Large intestine (tissue), 3 donors: ENCODE measurements around the gene CELF3. TPM values are rescaled to one million over a fixed set of nuclear protein-coding genes. Genes with fewer than 3 reads are reported as not detected.
"Not testable (repeated sequence)": the region's sequence is repeated elsewhere in the genome, so short reads cannot be mapped to it uniquely, and the experiment has no call there.

Experiments
- DNase-seq, 2 donors: peaks; one replicate each; pipeline versions ENCODE4 v3.0.0 to v3.0.0-alpha.2; 2013
- H3K27ac ChIP-seq: one replicate; pipeline ENCODE4 v1.5.1; 2013; ENCODE audit warnings: low read length
- H3K27me3 ChIP-seq: 2 replicates; pipeline ENCODE4 v1.6.1; 2013; ENCODE audit warnings: low read length; ENCODE audit not compliant: control insufficient read depth, insufficient read depth
- H3K36me3 ChIP-seq: 2 replicates; pipeline ENCODE4 v1.6.1; 2013; ENCODE audit warnings: low read length; ENCODE audit not compliant: control insufficient read depth, insufficient read depth
- H3K4me1 ChIP-seq: one replicate; pipeline ENCODE4 v1.6.1; 2013; ENCODE audit warnings: low read length; ENCODE audit not compliant: control insufficient read depth, insufficient read depth
- H3K4me3 ChIP-seq: one replicate; pipeline ENCODE4 v1.5.1; 2013; ENCODE audit warnings: low read length
- H3K9me3 ChIP-seq: one replicate; pipeline ENCODE4 v1.6.1; 2013; ENCODE audit warnings: mild to moderate bottlenecking, low read depth, low read length, moderate library complexity; ENCODE audit not compliant: control insufficient read depth
- whole genome bisulfite sequencing: methylation state at CpG from one replicate; pipeline ENCODE4 v1.1.5; 2013; ENCODE audit warnings: low lambda C conversion rate; ENCODE audit not compliant: insufficient coverage; 5-methylcytosine and 5-hydroxymethylcytosine counted together
- polyA plus RNA-seq: library from polyadenylated mRNA; unstranded; fragments of 120-200 nt; gene quantifications from one replicate; pipeline ENCODE4 v1.2.1, GENCODE V29; 2013

CELF3 gene
- polyA plus RNA-seq, 1 donor: 57.1 TPM

DNA sequence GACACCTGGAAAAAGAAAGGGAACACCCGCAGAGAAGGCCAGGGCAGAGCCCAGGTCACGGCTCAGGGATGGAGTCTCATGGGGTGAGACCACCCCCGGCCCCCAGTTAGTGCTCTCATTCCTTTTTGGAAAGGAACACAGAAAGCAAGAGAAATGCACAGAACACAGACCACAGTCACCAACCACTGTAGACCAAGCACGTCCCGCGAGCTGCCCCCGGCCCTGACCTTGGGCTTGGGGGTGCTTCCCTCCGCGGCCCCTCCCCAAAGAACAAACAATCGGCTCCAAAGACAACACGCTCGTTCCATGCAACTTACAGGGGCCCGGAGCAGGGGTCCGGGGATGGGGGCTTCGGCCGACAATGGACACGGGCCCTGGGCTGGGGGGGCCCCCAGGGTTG, 12.8 kb downstream of the CELF3 start:
- no peak for DNase-seq
- H3K27me3 ChIP-seq: no peaks in the 10 kb centered on the region
- H3K36me3 ChIP-seq: peaks cover 64% of the 10 kb centered on the region
- WGBS: no CpG with 5 or more reads among the region's 17 CpGs
- H3K4me1 ChIP-seq: no peaks in the 10 kb centered on the region
- H3K9me3 ChIP-seq: no peaks in the 10 kb centered on the region
- no peak overlapping the region for H3K4me3 ChIP-seq
- no peak overlapping the region for H3K27ac ChIP-seq

DNA sequence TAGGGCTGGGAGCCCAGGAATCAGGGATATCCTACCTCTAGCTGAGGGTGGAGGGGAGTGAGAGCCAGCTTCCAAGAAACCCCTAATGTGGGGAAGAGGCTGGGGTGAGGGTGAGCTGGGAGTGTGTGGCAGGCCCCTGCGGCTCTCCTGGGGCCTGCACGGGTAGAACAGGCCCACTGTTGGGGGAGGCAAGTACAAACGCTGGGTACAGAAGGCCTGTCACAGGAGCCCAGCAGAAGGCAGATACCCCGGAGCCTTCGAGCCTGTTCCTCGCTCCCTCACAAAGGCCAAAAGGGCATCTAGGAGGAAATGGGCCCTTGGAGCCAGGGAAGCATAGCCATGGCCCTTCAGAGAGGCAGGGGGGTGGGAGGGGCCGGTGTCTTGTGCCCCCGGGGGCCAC, 13.7 kb downstream of the CELF3 start:
- WGBS: no CpG with 5 or more reads among the region's 8 CpGs
- no peak for DNase-seq
- no peaks in the 10 kb centered on the region for H3K9me3 ChIP-seq

DNA sequence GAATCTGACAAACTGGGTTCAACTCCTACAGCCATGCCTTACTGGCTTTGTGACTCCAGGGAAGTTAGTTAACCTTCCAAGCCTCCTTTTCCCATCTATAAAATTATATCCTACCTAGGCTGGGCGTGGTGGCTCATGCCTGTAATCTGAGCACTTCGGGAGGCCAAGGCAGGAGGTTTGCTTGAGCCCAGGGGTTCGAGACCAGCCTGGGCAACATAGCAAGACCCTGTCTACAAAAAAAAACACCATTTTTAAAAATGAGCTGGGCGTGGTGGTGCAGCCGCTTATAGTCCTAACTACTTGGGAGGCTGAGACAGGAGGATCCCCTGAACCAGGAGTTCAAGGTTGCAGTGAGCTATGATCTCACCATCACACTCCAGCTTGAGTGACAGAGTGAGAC, 15.1 kb downstream of the CELF3 start:
- Histone ChIP-seq H3K4me3 (no peak overlapping the region), H3K4me1 (no peaks in the 10 kb centered on the region), H3K36me3 (peaks cover 71% of the 10 kb centered on the region), H3K9me3 (no peaks in the 10 kb centered on the region), H3K27ac (no peak overlapping the region), H3K27me3 (no peaks in the 10 kb centered on the region)
- no CpG with 5 or more reads among the region's 5 CpGs for WGBS
- DNase-seq: no peak

More for the DNA sequence above, 13.7 kb downstream of the CELF3 start:
- Histone ChIP-seq H3K4me3 (no peak overlapping the region), H3K36me3 (peaks cover 68% of the 10 kb centered on the region), H3K27ac (no peak overlapping the region), H3K4me1 (no peaks in the 10 kb centered on the region), H3K27me3 (no peaks in the 10 kb centered on the region)

DNA sequence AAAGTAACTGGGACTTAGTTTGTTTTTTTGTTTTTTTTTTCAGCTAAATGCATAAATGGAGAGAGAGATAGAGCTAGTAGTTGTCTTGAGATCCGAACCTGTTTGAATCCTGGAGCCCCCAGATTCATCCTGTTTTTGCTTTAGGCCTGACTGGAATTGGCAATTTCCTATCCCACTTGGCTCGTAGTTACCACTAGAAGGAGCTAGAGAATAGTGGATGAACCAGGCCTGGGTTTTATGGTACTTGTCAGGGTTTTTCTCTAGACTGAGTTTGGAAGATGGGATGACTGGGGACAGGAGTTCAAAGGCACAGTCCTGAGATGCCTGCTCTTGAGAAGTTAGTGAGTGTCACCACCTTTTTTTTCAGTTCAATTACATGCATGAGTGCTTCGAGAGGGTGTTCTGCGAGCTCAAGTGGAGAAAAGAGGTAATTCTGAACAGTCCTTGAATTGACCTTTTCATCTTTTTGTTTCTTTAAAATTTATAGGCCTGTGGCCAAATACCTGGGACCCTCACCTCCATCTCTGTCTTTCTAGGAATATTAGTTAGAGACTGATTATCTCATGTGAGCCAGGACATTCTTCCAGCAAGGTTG, 23.4 kb downstream of the CELF3 start:
- Histone ChIP-seq H3K4me1 (no peaks in the 10 kb centered on the region), H3K9me3 (no peaks in the 10 kb centered on the region), H3K4me3 (no peak overlapping the region), H3K36me3 (peaks cover 41% of the 10 kb centered on the region), H3K27ac (no peak overlapping the region), H3K27me3 (no peaks in the 10 kb centered on the region)
- 100% methylated on average over 2 of the region's 4 CpGs for WGBS
- peak in 1 of 2 donors; percentile 35 for DNase-seq

DNA sequence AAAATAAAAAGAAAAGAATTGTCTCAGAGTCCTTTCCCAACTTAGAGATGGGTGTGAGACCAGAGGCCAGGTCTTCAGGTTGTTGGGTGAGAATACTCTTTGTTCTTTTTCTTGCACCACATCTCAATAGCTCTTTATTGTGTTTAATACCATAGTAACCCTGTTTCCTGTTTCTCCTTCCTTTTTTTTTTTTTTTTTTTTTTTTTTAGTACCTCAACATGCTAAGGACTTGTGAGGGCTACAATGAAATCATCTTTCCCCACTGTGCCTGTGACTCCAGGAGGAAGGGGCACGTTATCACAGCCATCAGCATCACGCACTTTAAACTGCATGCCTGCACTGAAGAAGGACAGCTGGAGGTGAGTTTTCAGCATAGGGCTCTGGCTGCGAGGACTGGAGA, 24.4 kb downstream of the CELF3 start:
- no peak for DNase-seq
- H3K27me3 ChIP-seq: no peaks in the 10 kb centered on the region
- H3K27ac ChIP-seq: no peak overlapping the region
- no peaks in the 10 kb centered on the region for H3K9me3 ChIP-seq
- H3K36me3 ChIP-seq: peaks cover 37% of the 10 kb centered on the region
- H3K4me3 ChIP-seq: no peak overlapping the region
- WGBS: 100% methylated on average over 1 of the region's 3 CpGs
- H3K4me1 ChIP-seq: no peaks in the 10 kb centered on the region

DNA sequence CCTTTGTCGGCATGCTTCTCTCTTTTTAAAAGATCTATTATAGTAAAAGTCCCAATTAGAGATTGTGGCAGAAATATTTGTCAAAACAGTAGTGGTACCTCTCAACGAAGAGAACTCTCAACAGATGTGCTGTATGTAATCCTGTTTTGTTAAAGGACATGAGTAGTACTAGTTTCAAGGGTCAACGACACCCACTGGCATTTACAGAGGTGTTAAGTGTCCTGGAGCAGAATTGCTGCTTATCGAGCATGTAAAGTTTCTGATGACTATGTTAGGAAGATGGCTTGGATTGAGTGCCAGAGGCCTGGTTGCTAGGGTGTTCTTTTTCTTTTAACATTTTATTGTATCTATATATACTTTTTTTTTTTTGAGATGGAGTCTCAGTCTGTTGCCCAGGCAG, 27.1 kb downstream of the CELF3 start:
- H3K36me3 ChIP-seq: peaks cover 35% of the 10 kb centered on the region
- no peak overlapping the region for H3K27ac ChIP-seq
- H3K27me3 ChIP-seq: no peaks in the 10 kb centered on the region
- H3K4me3 ChIP-seq: no peak overlapping the region
- no CpG with 5 or more reads among the region's 4 CpGs for WGBS
- DNase-seq: no peak
- H3K9me3 ChIP-seq: no peaks in the 10 kb centered on the region
- no peaks in the 10 kb centered on the region for H3K4me1 ChIP-seq

DNA sequence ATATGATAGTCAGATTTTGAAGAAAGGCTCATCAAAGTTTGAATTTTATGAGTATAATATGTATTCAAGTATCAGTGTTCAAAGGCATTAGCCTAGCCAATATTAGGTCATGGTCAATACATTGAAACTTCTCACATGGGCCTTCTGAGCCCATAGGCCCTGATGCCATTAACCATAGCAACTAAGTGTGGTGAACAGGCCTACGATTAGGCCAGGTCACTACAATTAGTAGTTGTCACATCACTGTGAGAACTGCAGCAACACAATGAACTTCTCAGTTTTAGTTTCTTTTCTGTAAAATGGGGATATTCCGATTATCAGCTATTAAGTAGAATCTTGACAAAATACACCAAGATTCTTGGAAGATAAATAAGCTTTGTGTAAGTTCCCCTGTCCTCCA, 30.0 kb downstream of the CELF3 start:
- DNase-seq: no peak
- no peak overlapping the region for H3K4me3 ChIP-seq
- no peaks in the 10 kb centered on the region for H3K4me1 ChIP-seq
- H3K36me3 ChIP-seq: peaks cover 22% of the 10 kb centered on the region
- H3K27ac ChIP-seq: no peak overlapping the region
- H3K9me3 ChIP-seq: no peaks in the 10 kb centered on the region
- WGBS: no CpG with 5 or more reads among the region's 2 CpGs
- H3K27me3 ChIP-seq: no peaks in the 10 kb centered on the region

DNA sequence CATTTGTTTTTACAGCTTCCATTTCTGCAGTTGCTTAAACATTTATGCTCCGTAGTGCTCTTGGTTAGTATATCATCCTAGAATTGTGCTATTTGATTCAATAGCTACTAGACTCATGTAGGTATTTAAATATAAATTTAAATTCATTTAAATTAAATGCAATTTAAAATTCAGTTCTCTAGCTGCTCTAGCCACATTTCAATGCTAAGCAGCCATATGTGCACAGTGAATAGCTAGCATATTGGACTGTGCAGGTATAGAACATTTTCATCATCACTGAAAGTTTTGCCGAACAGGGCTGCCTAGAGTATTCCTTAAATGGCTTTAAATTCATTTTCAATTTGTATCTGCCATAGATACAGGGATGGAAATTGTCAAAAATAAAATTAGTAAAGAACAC, 32.5 kb downstream of the CELF3 start:
- Histone ChIP-seq H3K4me1 (no peaks in the 10 kb centered on the region), H3K27ac (no peak overlapping the region), H3K9me3 (no peaks in the 10 kb centered on the region), H3K36me3 (peaks cover 19% of the 10 kb centered on the region), H3K27me3 (no peaks in the 10 kb centered on the region), H3K4me3 (no peak overlapping the region)
- WGBS: 90% methylated on average over 2 of the region's 2 CpGs
- no peak for DNase-seq

DNA sequence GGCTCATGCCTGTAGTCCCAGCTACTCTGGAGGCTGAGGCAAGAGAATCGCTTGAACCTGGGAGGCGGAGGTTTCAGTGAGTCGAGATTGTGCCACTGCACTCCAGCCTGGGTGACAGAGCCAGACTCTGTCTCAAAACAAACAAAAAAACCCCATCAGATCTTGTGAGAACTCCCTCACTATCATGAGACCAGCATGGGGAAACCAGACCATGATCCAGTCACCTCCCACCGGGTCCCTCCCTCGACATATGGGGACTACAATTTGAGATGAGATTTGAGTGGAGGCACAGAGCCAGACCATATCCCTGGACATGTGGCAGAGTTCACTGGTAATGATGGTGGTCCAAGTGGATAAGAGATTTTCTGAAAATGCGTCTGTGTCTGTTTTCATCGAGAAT, 33.7 kb downstream of the CELF3 start:
- not testable (repeated sequence) for H3K4me1 ChIP-seq, DNase-seq, H3K27ac ChIP-seq, H3K9me3 ChIP-seq, H3K4me3 ChIP-seq, H3K27me3 ChIP-seq
- H3K36me3 ChIP-seq: peaks cover 16% of the 10 kb centered on the region
- 100% methylated on average over 2 of the region's 7 CpGs for WGBS

DNA sequence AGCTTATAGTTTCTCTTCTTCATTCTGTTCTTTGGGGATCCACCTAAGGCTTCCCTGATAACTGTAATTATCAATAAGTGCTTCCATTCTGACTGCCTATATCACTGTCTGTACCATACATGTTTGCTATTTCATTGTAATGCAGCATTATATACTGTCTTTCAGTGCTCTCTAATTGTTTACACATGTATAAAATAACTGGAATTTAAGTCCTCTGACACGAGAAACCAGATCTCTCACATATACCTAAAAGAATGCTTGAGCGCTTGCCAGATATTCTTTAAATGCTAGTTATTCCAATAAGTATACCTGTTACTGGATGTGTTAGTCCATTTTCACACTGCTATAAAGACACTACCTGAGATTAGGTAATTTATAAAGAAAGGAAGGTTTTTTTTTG, 34.7 kb downstream of the CELF3 start:
- no peak overlapping the region for H3K27ac ChIP-seq
- peaks cover 12% of the 10 kb centered on the region for H3K36me3 ChIP-seq
- H3K27me3 ChIP-seq: no peaks in the 10 kb centered on the region

DNA sequence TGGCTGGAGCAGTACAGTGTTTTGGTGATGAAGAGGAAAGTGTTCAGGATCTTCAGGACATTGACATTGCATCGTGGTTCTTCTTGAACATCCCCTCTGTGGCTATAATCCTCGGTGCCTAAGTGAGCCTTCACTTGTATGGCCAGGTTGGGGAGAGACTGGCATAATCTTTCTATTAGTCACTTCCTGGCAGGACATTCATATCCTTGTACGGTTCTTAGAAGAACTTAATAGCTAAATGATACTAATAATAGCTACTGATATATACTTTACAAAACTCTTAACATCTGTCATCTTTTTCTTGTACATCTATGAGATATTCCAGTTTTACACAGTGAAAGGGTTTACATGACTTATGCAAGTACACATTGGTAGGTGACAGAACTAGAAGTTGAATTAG, 35.8 kb downstream of the CELF3 start:
- no CpG with 5 or more reads among the region's 3 CpGs for WGBS
- H3K27me3 ChIP-seq: no peaks in the 10 kb centered on the region
- no peak for DNase-seq
- no peak overlapping the region for H3K27ac ChIP-seq
- H3K4me3 ChIP-seq: no peak overlapping the region
- peaks cover 9% of the 10 kb centered on the region for H3K36me3 ChIP-seq
- no peaks in the 10 kb centered on the region for H3K4me1 ChIP-seq
- no peaks in the 10 kb centered on the region for H3K9me3 ChIP-seq

More for the DNA sequence above, 34.7 kb downstream of the CELF3 start:
- 80% methylated on average over 1 of the region's 2 CpGs for WGBS
- Histone ChIP-seq H3K9me3 (no peaks in the 10 kb centered on the region), H3K4me3 (no peak overlapping the region), H3K4me1 (no peaks in the 10 kb centered on the region)
- DNase-seq: no peak
